Gastrocnemius medialis (tissue), 4 donors: ENCODE results near the gene HMGB1.

Experiments used
- CTCF ChIP-seq, 5 experiments: fragments of 450-650 bp in 3 of 5; fragments of 200-600 bp in 2 of 5; sonication (generic) in 2 of 5; IDR thresholded peaks in 4 of 5; conservative IDR thresholded peaks in 1 of 5; 1 replicate in 4 of 5; 2 replicates in 1 of 5; pipeline ENCODE4 v1.5.1; 2016 to 2019; ENCODE audit warnings: antibody characterized with exemption in 5 of 5, mild to moderate bottlenecking in 3 of 5, moderate library complexity in 3 of 5
- POLR2A ChIP-seq, 2 donors: fragments of 450-650 bp; IDR thresholded peaks; one replicate each; pipeline ENCODE4 v1.6.1; 2017; ENCODE audit warnings: antibody characterized with exemption in 2 of 2, mild to moderate bottlenecking in 2 of 2, moderate library complexity in 2 of 2

- TF ChIP-seq CTCF (IDR thresholded peaks at IDR 0.05 in 4 of 5, conservative IDR thresholded peaks at IDR 0.05 in 1 of 5), result no peak
- TF ChIP-seq POLR2A (IDR thresholded peaks at IDR 0.05), result no peak
Measured at GRCh38 chr13:30456290-30456689, 9.4 kb downstream of the HMGB1 start.
